ENCODE data around the gene EDNRB.

GRCh38 chr13:77904031-77904430 is 14.6 kb downstream of the EDNRB start:
- TF ChIP-seq, protein P1, sequence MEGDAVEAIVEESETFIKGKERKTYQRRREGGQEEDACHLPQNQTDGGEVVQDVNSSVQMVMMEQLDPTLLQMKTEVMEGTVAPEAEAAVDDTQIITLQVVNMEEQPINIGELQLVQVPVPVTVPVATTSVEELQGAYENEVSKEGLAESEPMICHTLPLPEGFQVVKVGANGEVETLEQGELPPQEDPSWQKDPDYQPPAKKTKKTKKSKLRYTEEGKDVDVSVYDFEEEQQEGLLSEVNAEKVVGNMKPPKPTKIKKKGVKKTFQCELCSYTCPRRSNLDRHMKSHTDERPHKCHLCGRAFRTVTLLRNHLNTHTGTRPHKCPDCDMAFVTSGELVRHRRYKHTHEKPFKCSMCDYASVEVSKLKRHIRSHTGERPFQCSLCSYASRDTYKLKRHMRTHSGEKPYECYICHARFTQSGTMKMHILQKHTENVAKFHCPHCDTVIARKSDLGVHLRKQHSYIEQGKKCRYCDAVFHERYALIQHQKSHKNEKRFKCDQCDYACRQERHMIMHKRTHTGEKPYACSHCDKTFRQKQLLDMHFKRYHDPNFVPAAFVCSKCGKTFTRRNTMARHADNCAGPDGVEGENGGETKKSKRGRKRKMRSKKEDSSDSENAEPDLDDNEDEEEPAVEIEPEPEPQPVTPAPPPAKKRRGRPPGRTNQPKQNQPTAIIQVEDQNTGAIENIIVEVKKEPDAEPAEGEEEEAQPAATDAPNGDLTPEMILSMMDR (IDR thresholded peaks at IDR 0.05): no peak
- TF ChIP-seq POLR2A (IDR thresholded peaks at IDR 0.05): no peak

Data from Peyer's patch (tissue), 4 donors.